HG03175 (cell line): ENCODE data around the gene PECR.
A peak's percentile ranks its signal among the peaks of the same experiment; 100 is the strongest.
"Not testable (repeated sequence)": the region's sequence is repeated elsewhere in the genome, so short reads cannot be mapped to it uniquely, and the experiment has no call there.

Experiments
- ATAC-seq: cut with Tn5 transposase; IDR thresholded peaks from one replicate; pipeline ENCODE4 v1.9.1; 2021; ENCODE audit warnings: mild to moderate bottlenecking, moderate library complexity; ENCODE audit not compliant: unreplicated experiment

The PECR gene

DNA sequence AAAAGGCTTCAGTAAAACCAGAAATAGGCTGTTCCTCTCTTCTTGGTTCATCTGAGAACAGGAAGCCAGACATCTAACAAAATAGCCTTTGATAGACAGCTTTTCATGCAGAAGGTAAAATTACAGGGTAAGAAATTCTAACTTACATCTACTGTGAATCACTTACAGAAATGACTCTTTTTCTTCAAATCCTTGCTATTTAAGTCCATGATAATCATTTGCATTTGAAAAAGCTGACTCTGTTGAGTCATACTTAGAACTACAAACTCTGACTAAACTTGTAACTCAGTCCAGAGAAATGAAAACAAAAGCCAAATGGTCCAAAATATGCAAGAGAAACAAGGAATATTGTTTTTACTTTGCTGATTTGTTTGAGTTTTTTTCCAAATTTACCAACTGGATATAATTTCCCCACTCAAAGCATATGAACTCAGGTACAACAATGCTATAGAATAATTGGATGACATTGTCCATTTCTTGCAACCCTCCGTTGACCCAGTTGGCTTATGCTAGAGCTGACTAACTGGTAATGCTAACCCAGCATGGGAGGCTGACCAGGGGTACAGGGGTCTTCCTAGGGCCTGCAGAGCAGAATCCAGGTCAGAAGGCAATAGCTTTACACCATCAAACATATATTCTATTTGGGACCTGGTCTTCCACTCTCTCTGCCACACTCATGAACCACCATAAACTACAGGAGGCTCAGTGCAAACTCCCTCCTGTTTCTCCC, 49.5 kb downstream of the PECR start:
- ATAC-seq: peak; percentile 84

DNA sequence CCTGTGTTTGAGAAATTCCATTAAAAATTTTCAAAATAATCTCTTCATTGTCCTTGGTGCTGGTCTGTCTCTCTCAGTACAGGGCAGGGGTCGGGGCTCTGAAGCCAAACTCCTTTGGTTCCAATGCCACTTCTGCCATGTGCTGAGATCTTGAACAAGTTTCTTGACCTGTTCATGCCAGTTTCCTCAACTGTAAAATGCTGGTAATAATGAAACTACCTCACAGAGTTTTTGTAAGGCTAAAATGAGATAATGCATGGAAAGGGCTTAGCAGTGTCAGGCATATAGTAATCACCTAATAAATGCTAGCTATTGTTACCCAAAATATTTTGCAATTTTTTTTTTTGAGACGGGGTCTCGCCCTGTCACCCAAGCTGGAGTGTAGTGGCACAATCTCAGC, 51.4 kb downstream of the PECR start:
- no peak for ATAC-seq

DNA sequence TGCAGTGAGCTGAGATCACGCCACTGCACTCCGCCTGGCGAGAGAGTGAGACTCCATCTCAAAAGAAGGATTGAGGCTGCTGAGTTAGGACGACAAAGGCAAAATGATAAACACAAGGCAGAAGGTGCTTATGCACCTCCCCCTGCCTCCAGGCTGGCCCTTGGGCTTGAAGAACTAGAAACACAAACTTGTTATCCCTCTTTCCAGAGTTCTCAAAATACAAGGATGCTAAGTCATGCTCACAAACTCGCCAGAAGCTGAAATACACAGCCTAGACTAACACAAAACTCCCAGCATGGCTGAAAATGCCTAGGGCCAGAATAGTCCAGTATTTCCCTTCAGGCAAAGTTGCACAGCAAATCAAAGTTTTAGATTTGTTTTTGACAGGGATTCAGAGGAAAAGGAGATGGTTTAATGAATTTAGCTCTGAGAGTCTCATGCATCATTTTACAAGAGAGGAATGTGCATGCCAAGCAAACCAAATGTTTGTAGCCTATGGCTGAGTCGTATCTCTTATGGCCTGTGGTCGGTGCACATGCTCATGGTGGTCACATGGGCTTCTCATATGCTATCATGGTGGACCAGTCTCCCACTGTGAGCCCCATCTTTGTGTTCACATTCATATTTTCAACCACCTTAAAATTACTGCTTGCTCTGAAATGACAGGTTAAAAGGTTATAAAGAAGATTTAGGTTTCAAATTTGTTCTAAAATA, 52.0 kb downstream of the PECR start:
- ATAC-seq: no peak

DNA sequence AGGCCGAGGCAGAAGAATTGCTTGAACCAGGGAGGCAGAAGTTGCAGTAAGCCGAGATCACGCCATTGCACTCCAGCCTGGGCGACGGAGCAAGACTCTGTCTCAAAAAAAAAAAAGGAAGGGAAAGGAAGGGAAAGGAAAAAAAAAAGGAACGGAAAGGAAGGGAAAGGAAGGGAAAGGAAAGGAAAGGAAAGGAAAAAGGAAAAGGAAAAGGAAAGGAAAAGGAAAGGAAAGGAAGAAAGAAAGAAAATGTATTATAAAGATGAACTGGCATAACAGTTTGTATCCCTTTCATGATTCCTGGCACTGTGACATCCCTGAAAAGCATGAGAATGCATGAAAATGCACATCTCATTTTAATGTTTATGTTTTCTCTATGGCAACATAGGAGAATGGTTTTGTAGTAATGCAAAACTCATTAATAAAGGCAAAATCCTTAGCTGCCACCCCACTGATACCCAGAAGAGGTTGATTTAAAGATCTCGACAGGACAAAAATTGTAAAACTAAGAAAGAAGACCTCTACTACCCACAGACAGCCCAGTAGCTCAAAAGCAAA, 56.8 kb downstream of the PECR start:
- no peak for ATAC-seq

DNA sequence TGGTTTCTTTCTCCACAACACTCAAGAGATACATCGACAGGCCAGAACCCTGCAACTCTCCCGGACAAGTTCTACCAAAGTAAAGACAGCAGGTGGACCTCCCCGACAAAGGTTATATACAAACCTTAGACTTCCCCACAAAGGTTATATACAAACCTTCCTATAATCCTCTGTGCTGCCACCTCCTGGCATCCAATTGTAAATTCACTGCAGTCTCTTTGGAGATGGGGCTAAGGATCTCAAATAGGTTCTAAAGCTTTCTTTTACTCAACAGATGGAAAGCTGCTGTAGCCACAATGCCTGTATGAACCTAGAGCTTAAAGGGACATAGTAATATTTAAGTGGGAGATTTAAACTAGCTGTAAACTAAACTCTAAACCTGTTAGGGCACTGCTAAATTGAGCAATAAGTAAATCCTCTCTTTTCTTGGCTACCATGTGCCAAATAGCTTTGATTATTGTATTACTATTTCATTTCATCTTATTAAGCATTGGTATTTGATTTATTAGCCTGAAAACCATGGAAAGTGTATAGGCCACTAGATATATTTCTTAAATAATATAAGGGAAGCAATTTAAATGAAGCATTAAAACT, 58.5 kb downstream of the PECR start:
- peak; percentile 89 for ATAC-seq

- ATAC-seq: no peak
Observed at GRCh38 chr2:216021768-216022565, 59.6 kb downstream of the PECR start.

- no peak for ATAC-seq
Observed at GRCh38 chr2:216018709-216019108, 62.9 kb downstream of the PECR start.

GRCh38 chr2:216017365-216017764, 64.2 kb downstream of the PECR start:
- no peak for ATAC-seq

DNA sequence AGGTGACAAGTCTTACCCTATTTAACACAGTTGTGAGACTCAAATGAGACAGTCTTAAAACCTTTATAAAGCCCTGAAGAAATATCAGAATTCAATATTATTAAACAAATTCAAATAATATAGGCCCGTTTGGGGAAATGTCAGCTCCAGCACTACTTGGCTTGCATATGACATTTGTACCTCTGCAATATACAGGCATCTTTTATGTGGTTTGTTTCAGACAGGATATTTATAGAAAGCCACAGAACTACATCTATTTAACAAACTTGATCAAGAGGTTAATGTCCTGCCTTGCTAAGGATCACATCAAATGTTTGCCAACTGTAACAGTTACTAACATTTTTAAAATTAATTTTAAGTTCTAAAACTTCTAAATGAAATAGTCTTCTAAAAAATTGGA, 65.0 kb downstream of the PECR start:
- no peak for ATAC-seq

- peak; percentile 87 for ATAC-seq
Observed at GRCh38 chr2:216015722-216016464, 65.7 kb downstream of the PECR start.

DNA sequence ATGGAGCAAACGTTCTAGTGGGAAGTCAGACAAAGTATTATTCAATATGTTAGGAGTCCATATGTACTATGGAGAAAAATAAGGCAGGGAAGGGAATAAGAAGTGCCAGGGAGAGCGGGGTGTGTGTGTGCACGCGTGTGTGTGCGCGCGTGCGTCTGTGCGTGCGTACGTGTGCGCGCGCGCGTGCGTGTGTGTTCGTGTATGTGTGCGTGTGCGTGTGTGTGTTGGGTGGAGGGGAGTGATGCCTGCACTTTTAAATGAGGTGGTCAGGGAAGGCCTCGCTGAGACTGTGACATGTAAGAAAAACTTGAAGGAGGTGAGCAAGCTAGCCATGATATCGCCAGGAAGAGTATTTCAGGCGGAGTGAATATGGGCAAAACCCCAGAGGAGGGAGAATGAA, 66.6 kb downstream of the PECR start:
- no peak for ATAC-seq

- ATAC-seq: no peak
Observed at GRCh38 chr2:216014006-216014405, 67.6 kb downstream of the PECR start.

DNA sequence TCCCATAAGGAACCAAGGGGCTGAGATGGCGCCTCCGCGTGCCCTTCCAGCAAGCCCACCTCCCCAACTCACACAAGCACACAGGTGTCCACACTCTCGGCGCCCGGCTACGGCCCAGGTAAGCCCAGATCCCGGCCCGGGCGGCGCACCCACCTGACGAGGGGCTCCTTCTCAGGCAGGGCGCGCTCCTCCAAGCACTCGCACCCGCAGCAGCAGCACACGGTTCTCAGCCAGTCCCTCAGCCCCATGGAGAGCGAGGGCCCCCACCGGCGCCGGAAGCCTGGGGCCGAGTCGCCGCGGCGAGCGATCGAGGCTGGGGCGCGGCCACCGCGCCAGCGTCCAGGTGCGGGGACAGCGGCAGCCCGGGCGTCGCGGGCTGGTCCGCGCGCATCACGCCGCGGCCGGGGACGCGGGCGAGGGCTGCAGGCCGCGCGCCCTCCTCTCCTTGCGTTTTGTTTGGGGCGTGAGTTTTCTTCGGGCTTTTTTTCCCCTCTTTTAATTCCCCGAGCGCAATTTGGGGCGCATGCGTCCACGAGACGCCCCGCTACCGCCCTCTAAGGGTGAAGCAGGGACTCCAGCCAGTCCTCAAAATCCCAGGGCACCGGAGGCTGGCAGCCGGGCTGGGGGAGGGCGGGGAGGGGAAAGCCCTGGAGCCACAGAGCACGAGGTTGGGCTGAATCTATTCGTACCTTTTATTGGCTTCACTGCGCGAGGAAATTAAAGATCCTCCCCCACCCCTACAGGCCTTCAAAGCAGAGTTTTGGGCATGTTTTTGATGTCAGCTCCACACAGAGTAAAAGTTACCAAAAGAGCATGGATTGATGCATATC, 68.3 kb downstream of the PECR start, which contains the start of gene MREG:
Gene MREG (minus strand): TSS at position 472 of the 830 bp plus-strand sequence. CDS start 224 bp downstream, at position 248.
- ATAC-seq: peak; percentile 40

DNA sequence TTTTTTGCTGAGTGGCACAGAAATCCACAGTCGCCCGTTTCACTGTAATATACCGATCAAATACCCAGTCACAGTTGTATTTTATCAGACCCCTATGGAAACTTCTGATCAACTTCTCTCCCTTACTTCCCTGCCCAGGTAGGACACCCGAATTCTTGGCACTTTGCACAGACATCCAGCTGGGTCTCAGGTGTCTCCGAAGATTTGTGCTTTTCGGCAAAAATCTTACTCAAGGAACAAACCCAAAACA, 68.9 kb downstream of the PECR start:
- ATAC-seq: no peak

- ATAC-seq: no peak
Observed at GRCh38 chr2:216012133-216012829, 69.3 kb downstream of the PECR start.

- ATAC-seq: not testable (repeated sequence)
Observed at GRCh38 chr2:216009215-216009614, 72.4 kb downstream of the PECR start.

- no peak for ATAC-seq
Observed at GRCh38 chr2:216008387-216008786, 73.2 kb downstream of the PECR start.

DNA sequence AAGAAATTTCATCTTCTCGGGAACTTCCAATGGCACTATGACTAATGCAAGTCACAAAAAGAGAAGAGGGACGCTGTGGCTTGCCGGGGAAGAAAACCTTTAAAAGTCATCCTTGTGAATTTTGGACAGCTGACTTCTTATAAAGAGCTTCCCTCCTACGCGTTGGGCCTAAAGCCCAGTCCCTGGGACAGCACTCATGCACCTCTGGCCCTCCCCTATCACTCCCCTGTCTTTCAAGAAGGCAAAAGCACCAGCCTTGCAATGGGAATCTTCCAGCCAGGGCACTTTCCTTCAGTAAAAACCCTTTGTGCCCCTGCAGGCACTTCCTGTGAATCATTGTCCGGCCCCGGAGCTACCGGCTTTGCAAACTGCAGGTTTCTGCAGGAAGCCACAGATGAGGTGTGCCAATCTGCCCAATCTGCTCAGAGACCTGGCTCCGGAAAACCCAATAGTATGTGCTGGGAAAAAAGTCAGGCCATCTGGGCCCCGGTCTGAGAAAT, 75.4 kb downstream of the PECR start:
- ATAC-seq: peak; percentile 38
